ENCODE data around the gene EGFL7. TPM values are rescaled to one million over a fixed set of nuclear protein-coding genes. Genes with fewer than 3 reads are reported as not detected.

EGFL7 gene
- total RNA-seq, 3 donors from 2014 or later = 2.3 to 4.3 (median 3.2) TPM

DNA sequence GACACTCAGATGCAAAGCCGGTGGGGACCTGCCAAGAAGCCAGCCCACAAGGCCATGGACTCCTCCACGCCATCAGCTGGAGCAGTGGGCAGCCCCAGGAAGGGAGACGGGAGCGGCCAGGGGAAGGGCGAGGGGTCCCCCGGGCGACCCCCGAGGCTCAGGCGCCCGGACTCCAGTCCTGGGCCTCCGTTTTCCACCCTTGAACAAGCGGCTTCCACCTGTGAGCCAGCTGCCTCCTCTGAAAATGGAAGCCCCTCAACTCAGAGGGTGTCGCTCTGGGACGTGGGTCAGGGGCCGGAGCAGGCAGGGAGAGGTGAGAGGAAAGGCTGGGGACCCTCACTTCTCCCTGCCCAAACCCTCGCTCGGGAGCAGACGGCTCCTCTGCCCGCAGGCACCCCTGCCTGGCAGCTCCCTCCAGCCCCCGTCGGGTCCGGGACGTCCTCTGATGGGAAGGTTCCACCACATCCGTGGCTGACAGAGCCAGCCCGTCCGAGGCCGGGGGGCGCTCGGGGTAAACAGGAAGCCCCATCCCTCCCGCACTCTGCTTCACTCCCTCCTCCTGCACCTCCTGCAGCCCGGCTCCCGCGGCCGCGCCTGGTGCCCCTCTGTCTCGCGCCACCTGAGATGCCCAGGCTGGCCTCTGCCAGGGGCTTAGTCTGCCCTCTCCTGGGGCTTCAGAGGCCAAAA lies 3.7 kb upstream of the EGFL7 start:
- peak; percentile 20 to 46 for ATAC-seq
- H3K4me1 Mint-ChIP-seq (ENCODE audit: low read depth) = peaks cover 13% of the 10 kb centered on the region
- H3K36me3 Mint-ChIP-seq (ENCODE audit: insufficient read depth) = no peaks in the 10 kb centered on the region
- no peaks in the 10 kb centered on the region for H3K9me3 Mint-ChIP-seq
- DNase-seq = no peak
- peaks cover 46% of the 10 kb centered on the region for H3K27me3 Mint-ChIP-seq (ENCODE audit: low read depth)
- no peak overlapping the region for H3K4me3 Mint-ChIP-seq

GRCh38 chr9:136659861-136660784 lies 2.6 kb upstream of the EGFL7 start:
- no peak for ATAC-seq
- no peak for DNase-seq
- H3K4me3 Mint-ChIP-seq = no peak overlapping the region
- peaks cover 41% of the 10 kb centered on the region for H3K27me3 Mint-ChIP-seq (ENCODE audit: low read depth)
- no peaks in the 10 kb centered on the region for H3K36me3 Mint-ChIP-seq (ENCODE audit: insufficient read depth)
- H3K4me1 Mint-ChIP-seq (ENCODE audit: low read depth) = peaks cover 17% of the 10 kb centered on the region
- no peaks in the 10 kb centered on the region for H3K9me3 Mint-ChIP-seq

GRCh38 chr9:136660971-136661550 lies 1.7 kb upstream of the EGFL7 start:
- peaks cover 15% of the 10 kb centered on the region for H3K4me1 Mint-ChIP-seq (ENCODE audit: low read depth)
- peaks cover 34% of the 10 kb centered on the region for H3K27me3 Mint-ChIP-seq (ENCODE audit: low read depth)
- H3K9me3 Mint-ChIP-seq = no peaks in the 10 kb centered on the region
- DNase-seq (no peak), ATAC-seq (no peak)
- no peaks in the 10 kb centered on the region for H3K36me3 Mint-ChIP-seq (ENCODE audit: insufficient read depth)
- H3K4me3 Mint-ChIP-seq = no peak overlapping the region

- DNase-seq (no peak), ATAC-seq (no peak)
- Mint-ChIP-seq H3K4me3 (no peak overlapping the region), H3K4me1 (ENCODE audit: low read depth) (peaks cover 12% of the 10 kb centered on the region), H3K9me3 (no peaks in the 10 kb centered on the region), H3K36me3 (ENCODE audit: insufficient read depth) (no peaks in the 10 kb centered on the region), H3K27me3 (ENCODE audit: low read depth) (peaks cover 33% of the 10 kb centered on the region)
Measured at GRCh38 chr9:136661641-136662325, 933 bp upstream of the EGFL7 start.

- ATAC-seq = no peak
Measured at GRCh38 chr9:136662326-136662655, 425 bp upstream of the EGFL7 start.

GRCh38 chr9:136664000-136664915 lies 1.5 kb downstream of the EGFL7 start:
- Mint-ChIP-seq H3K9me3 (no peaks in the 10 kb centered on the region), H3K27me3 (ENCODE audit: low read depth) (peaks cover 22% of the 10 kb centered on the region), H3K36me3 (ENCODE audit: insufficient read depth) (no peaks in the 10 kb centered on the region), H3K4me1 (ENCODE audit: low read depth) (peaks cover 5% of the 10 kb centered on the region), H3K4me3 (peak overlapping the region; percentile 75)
- no peak for ATAC-seq
- no peak for DNase-seq

More at GRCh38 chr9:136662326-136662655, 425 bp upstream of the EGFL7 start:
- DNase-seq = no peak
- H3K9me3 Mint-ChIP-seq = no peaks in the 10 kb centered on the region
- H3K36me3 Mint-ChIP-seq (ENCODE audit: insufficient read depth) = no peaks in the 10 kb centered on the region
- H3K4me3 Mint-ChIP-seq = no peak overlapping the region
- peaks cover 30% of the 10 kb centered on the region for H3K27me3 Mint-ChIP-seq (ENCODE audit: low read depth)
- H3K4me1 Mint-ChIP-seq (ENCODE audit: low read depth) = peaks cover 12% of the 10 kb centered on the region

GRCh38 chr9:136665111-136665703 lies 2.5 kb downstream of the EGFL7 start:
- Mint-ChIP-seq H3K27me3 (ENCODE audit: low read depth) (peaks cover 25% of the 10 kb centered on the region), H3K9me3 (no peaks in the 10 kb centered on the region), H3K4me1 (ENCODE audit: low read depth) (peaks cover 5% of the 10 kb centered on the region), H3K36me3 (ENCODE audit: insufficient read depth) (no peaks in the 10 kb centered on the region), H3K4me3 (peak overlapping the region; percentile 75)
- DNase-seq (no peak), ATAC-seq (peak; percentile 55 to 58)

DNA sequence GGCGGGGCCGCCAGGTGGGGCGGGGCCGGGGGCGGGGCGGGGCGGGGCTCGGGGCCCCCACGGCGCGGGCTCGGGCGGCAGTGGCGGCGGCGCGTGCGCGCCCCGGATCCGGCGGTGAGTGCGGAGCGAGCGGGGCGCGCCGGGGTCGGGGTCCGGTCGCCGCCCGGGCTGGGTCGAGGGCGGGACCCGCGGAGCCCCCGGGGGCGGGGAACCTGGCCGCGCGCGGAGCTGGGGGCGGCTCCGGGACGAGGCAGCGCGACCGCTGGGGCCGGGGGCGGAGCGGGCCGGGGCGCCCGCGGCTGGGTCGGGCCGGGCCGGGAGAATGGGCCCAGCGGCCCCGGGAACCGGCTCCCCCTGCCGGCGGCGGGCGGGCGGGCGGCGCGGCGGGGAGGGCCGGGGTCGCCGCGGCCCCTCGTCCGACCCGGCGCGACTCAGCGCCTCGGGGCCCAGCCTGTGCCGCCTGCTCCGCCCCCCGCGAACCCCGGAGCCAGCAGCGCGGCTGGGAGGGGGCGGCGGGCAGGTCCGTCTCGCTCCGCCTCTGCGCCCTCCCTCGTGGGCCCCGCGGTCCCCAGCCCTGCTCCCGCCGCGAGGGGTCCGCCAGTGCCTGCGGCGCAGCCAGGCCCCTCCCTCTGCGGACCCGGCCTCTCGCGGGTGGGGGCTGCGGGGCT lies 3.1 kb downstream of the EGFL7 start:
- peaks cover 5% of the 10 kb centered on the region for H3K4me1 Mint-ChIP-seq (ENCODE audit: low read depth)
- peak; percentile 60 to 62 for ATAC-seq
- no peak overlapping the region for H3K4me3 Mint-ChIP-seq
- H3K36me3 Mint-ChIP-seq (ENCODE audit: insufficient read depth) = no peaks in the 10 kb centered on the region
- no peak for DNase-seq
- H3K9me3 Mint-ChIP-seq = no peaks in the 10 kb centered on the region
- peaks cover 25% of the 10 kb centered on the region for H3K27me3 Mint-ChIP-seq (ENCODE audit: low read depth)

DNA sequence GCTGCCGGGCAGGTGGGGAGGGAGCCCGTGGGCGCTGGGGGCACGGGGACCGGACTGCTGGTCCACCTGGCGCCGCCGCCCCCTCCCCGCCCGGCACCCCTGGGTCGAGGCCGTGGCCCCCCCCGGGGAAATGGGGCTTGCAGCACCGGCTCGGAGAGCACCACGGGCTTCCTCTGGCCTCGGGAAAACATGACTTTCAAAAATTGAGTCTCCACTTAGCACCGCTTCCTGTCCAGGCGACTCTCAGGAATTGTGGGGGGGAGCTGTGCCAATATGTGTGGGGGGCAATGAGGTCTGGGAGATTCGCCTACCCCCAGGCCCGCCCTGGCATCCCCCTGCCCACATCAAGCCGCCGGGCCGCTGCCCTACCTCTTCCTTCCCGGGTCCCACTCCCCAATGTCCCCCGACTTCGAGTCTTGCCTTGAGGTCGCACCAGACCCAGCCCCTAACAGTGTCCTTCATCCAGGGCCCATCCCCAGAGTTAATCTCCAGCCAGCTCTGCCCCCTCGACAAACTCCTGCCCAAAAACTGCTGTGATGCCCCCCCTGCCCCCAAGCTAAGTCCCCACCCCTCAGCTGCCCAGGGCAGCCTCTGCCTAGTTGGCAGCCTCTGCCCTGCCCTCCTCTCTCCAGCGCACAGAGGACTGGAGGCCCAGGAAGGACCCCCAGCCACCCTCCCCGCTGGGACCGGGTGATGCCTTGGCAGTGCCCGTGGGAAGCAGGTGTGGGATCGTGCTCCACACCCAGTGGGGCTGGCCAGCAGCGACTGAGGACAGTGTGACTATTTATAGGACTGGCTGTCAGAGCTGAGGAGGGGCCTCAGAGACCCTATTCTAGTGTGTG lies 3.9 kb downstream of the EGFL7 start:
- Mint-ChIP-seq H3K4me3 (peak overlapping the region; percentile 56), H3K9me3 (no peaks in the 10 kb centered on the region), H3K4me1 (ENCODE audit: low read depth) (peaks cover 5% of the 10 kb centered on the region), H3K36me3 (ENCODE audit: insufficient read depth) (no peaks in the 10 kb centered on the region), H3K27me3 (ENCODE audit: low read depth) (peaks cover 25% of the 10 kb centered on the region)
- ATAC-seq (no peak), DNase-seq (no peak)

GRCh38 chr9:136667214-136667939 lies 4.7 kb downstream of the EGFL7 start:
- ATAC-seq = no peak
- Mint-ChIP-seq H3K4me1 (ENCODE audit: low read depth) (peaks cover 5% of the 10 kb centered on the region), H3K27me3 (ENCODE audit: low read depth) (peaks cover 25% of the 10 kb centered on the region), H3K9me3 (no peaks in the 10 kb centered on the region), H3K4me3 (no peak overlapping the region), H3K36me3 (ENCODE audit: insufficient read depth) (no peaks in the 10 kb centered on the region)
- no peak for DNase-seq

DNA sequence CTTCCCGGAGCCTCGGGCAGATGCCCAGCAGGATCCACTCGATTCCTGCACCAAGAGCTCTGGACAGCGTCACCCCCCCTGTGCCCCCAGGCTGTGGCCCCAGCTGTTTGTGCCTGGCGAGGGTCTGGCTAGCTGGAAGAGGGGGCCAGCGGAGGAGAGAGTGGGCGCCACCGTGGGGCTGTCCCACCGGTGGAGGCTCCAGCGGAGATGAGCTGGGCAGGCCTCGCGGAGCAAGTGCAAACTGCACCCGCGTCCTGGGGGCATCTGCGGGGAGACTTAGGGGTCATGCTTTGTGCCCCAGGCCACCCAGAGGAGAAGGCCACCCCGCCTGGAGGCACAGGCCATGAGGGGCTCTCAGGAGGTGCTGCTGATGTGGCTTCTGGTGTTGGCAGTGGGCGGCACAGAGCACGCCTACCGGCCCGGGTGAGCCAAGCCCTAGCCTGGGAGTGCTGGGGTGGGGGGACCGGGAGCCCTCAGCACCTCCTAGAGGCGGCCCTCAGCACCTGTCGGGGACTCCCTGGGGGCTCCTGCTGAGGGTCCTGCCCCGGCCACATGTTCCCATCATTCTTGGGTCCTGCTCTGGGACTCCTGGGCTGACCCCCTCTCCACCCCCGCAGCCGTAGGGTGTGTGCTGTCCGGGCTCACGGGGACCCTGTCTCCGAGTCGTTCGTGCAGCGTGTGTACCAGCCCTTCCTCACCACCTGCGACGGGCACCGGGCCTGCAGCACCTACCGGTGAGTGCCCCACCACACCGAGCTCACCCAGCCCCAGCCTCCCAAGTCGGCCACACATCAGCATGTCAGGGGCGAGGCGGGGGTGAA lies 5.4 kb downstream of the EGFL7 start:
- no peaks in the 10 kb centered on the region for H3K36me3 Mint-ChIP-seq (ENCODE audit: insufficient read depth)
- no peak for ATAC-seq
- no peak overlapping the region for H3K4me3 Mint-ChIP-seq
- DNase-seq = no peak
- H3K9me3 Mint-ChIP-seq = no peaks in the 10 kb centered on the region
- peaks cover 24% of the 10 kb centered on the region for H3K27me3 Mint-ChIP-seq (ENCODE audit: low read depth)
- H3K4me1 Mint-ChIP-seq (ENCODE audit: low read depth) = peaks cover 5% of the 10 kb centered on the region

All from activated T-cell treated with anti-CD3 and anti-CD28 coated beads, Interleukin-2, amount 50 U/mL, for 4 hours (primary cell).